Upper lobe of right lung (tissue), 1 donor: ENCODE measurements around the gene CACHD1. TPM values are rescaled to one million over a fixed set of nuclear protein-coding genes. Genes with fewer than 3 reads are reported as not detected.
"Not testable (repeated sequence)": the region's sequence is repeated elsewhere in the genome, so short reads cannot be mapped to it uniquely, and the experiment has no call there.

ENCODE experiments used
- ATAC-seq: fragments of 200-7000 bp; cut with Tn5 transposase; one replicate; pipeline ENCODE4 v1.9.1; 2020; ENCODE audit warnings: mild to moderate bottlenecking, moderate library complexity
- DNase-seq: peaks from one replicate; pipeline ENCODE4 v3.0.0-alpha.2; 2020
- H3K27ac ChIP-seq: fragments of 200-600 bp; one replicate; pipeline ENCODE4 v1.8.0; 2022
- H3K27me3 ChIP-seq: fragments of 200-600 bp; one replicate; pipeline ENCODE4 v1.8.0; 2022; ENCODE audit warnings: mild to moderate bottlenecking
- H3K36me3 ChIP-seq: fragments of 200-600 bp; one replicate; pipeline ENCODE4 v1.8.0; 2022
- H3K4me1 ChIP-seq: fragments of 200-600 bp; one replicate; pipeline ENCODE4 v1.8.0; 2022
- H3K4me3 ChIP-seq: fragments of 200-600 bp; one replicate; pipeline ENCODE4 v1.8.0; 2022; ENCODE audit warnings: mild to moderate bottlenecking
- H3K9me3 ChIP-seq: fragments of 200-600 bp; one replicate; pipeline ENCODE4 v1.8.0; 2022
- CTCF ChIP-seq: fragments of 200-600 bp; IDR thresholded peaks from one replicate; pipeline ENCODE4 v1.8.0; 2022; ENCODE audit warnings: antibody characterized with exemption
- intact Hi-C: fragments of 100-400 bp; cut with DNase I; formaldehyde crosslinking; loops from one replicate; pipeline ENCODE4 v1.11.0; 2022
- total RNA-seq: library from RNA; stranded (reverse); fragmentation: NEBNext Ultra II Directional; extraction: Animal tissue kit (Norgen Biotek cat#: 25700); gene quantifications from one replicate; pipeline ENCODE4 v1.2.1, GENCODE V29; 2021
- donor health status: DM: no; HTN: yes; CAD: no; lungs with severe emphysema.

Gene CACHD1
- total RNA-seq, 1 donor from 2014 or later: 31.8 TPM

- Histone ChIP-seq H3K27me3 (no peaks in the 10 kb centered on the region), H3K4me3 (no peak overlapping the region), H3K9me3 (no peaks in the 10 kb centered on the region), H3K27ac (no peak overlapping the region), H3K36me3 (no peaks in the 10 kb centered on the region), H3K4me1 (peaks cover 26% of the 10 kb centered on the region)
- no peak for TF ChIP-seq CTCF
- DNase-seq (no peak), ATAC-seq (no peak)
- intact Hi-C loops: no loop called here
Measured at GRCh38 chr1:64597113-64597512, 127.2 kb downstream of the CACHD1 start.

GRCh38 chr1:64598100-64598571 is 128.2 kb downstream of the CACHD1 start:
- H3K27me3 ChIP-seq: no peaks in the 10 kb centered on the region
- DNase-seq (no peak), ATAC-seq (peak; percentile 50)
- H3K4me1 ChIP-seq: peaks cover 26% of the 10 kb centered on the region
- no peaks in the 10 kb centered on the region for H3K36me3 ChIP-seq
- intact Hi-C loops: no loop called here
- H3K9me3 ChIP-seq: no peaks in the 10 kb centered on the region
- no peak overlapping the region for H3K4me3 ChIP-seq
- H3K27ac ChIP-seq: no peak overlapping the region
- no peak for TF ChIP-seq CTCF

- ATAC-seq: no peak
- no peak for DNase-seq
- Histone ChIP-seq H3K27me3 (no peaks in the 10 kb centered on the region), H3K4me3 (no peak overlapping the region), H3K27ac (no peak overlapping the region), H3K36me3 (no peaks in the 10 kb centered on the region), H3K9me3 (no peaks in the 10 kb centered on the region), H3K4me1 (peaks cover 26% of the 10 kb centered on the region)
- intact Hi-C loops: no loop called here
- TF ChIP-seq CTCF: no peak
Measured at GRCh38 chr1:64599242-64599641, 129.3 kb downstream of the CACHD1 start.

- intact Hi-C loops: no loop called here
- peaks cover 20% of the 10 kb centered on the region for H3K4me1 ChIP-seq
- no peak for TF ChIP-seq CTCF
- no peak for DNase-seq
- H3K4me3 ChIP-seq: no peak overlapping the region
- no peaks in the 10 kb centered on the region for H3K9me3 ChIP-seq
- no peaks in the 10 kb centered on the region for H3K36me3 ChIP-seq
- H3K27me3 ChIP-seq: no peaks in the 10 kb centered on the region
- ATAC-seq: no peak
- no peak overlapping the region for H3K27ac ChIP-seq
Measured at GRCh38 chr1:64601207-64601606, 131.3 kb downstream of the CACHD1 start.

GRCh38 chr1:64608005-64608650 is 138.2 kb downstream of the CACHD1 start:
- TF ChIP-seq CTCF: no peak
- H3K27me3 ChIP-seq: no peaks in the 10 kb centered on the region
- ATAC-seq (peak; percentile 80), DNase-seq (no peak)
- no peak overlapping the region for H3K4me3 ChIP-seq
- intact Hi-C loops: no loop called here
- H3K9me3 ChIP-seq: no peaks in the 10 kb centered on the region
- no peaks in the 10 kb centered on the region for H3K36me3 ChIP-seq
- peaks cover 4% of the 10 kb centered on the region for H3K4me1 ChIP-seq
- no peak overlapping the region for H3K27ac ChIP-seq

- H3K4me3 ChIP-seq: no peak overlapping the region
- no peaks in the 10 kb centered on the region for H3K9me3 ChIP-seq
- no peak overlapping the region for H3K27ac ChIP-seq
- H3K36me3 ChIP-seq: no peaks in the 10 kb centered on the region
- DNase-seq: no peak
- H3K4me1 ChIP-seq: peaks cover 4% of the 10 kb centered on the region
- TF ChIP-seq CTCF: no peak
- no peaks in the 10 kb centered on the region for H3K27me3 ChIP-seq
- intact Hi-C loops: no loop called here
- peak; percentile 62 for ATAC-seq
Measured at GRCh38 chr1:64608651-64609048, 138.7 kb downstream of the CACHD1 start.

GRCh38 chr1:64610950-64611349 is 141.0 kb downstream of the CACHD1 start:
- ATAC-seq, H3K4me3 ChIP-seq, intact Hi-C loops, H3K4me1 ChIP-seq, H3K27ac ChIP-seq, H3K36me3 ChIP-seq, H3K9me3 ChIP-seq, H3K27me3 ChIP-seq, DNase-seq: not testable (repeated sequence)
